Lower lobe of right lung (tissue), 2 donors: ENCODE measurements around the gene CCZ1B. TPM values are rescaled to one million over a fixed set of nuclear protein-coding genes. Genes with fewer than 3 reads are reported as not detected.
"Not testable (repeated sequence)": the region's sequence is repeated elsewhere in the genome, so short reads cannot be mapped to it uniquely, and the experiment has no call there.

Source experiments
- ATAC-seq, 2 donors: fragments of 200-7000 bp; cut with Tn5 transposase; one replicate each; pipeline ENCODE4 v1.9.1; 2020 to 2022; ENCODE audit warnings: mild to moderate bottlenecking in 2 of 2, moderate library complexity in 2 of 2
- DNase-seq: peaks from one replicate; pipeline ENCODE4 v3.0.0-alpha.2; 2020
- H3K27ac ChIP-seq: fragments of 200-600 bp; one replicate; pipeline ENCODE4 v1.8.0; 2022
- H3K27me3 ChIP-seq: fragments of 200-600 bp; one replicate; pipeline ENCODE4 v1.8.0; 2022; ENCODE audit warnings: low read depth
- H3K36me3 ChIP-seq: fragments of 200-600 bp; one replicate; pipeline ENCODE4 v1.8.0; 2022; ENCODE audit warnings: mild to moderate bottlenecking
- H3K4me1 ChIP-seq: fragments of 200-600 bp; one replicate; pipeline ENCODE4 v1.8.0; 2022
- H3K4me3 ChIP-seq: fragments of 200-600 bp; one replicate; pipeline ENCODE4 v1.8.0; 2022; ENCODE audit warnings: mild to moderate bottlenecking
- H3K9me3 ChIP-seq: fragments of 200-600 bp; one replicate; pipeline ENCODE4 v1.8.0; 2022
- intact Hi-C: fragments of 100-400 bp; cut with DNase I; formaldehyde crosslinking; loops from one replicate; pipeline ENCODE4 v1.11.0; 2022
- total RNA-seq: library from RNA; stranded (reverse); fragmentation: NEBNext Ultra II Directional; extraction: Animal tissue kit (Norgen Biotek cat#: 25700); gene quantifications from one replicate; pipeline ENCODE4 v1.2.1, GENCODE V29; 2021
- donor health status: DM: no; HTN: yes; CAD: no; lungs with severe emphysema.

Gene CCZ1B
- total RNA-seq, 1 donor from 2014 or later = 62.7 TPM

- peak; percentile 86 to 94 for ATAC-seq
- H3K4me1 ChIP-seq, H3K4me3 ChIP-seq, DNase-seq, intact Hi-C loops, H3K27ac ChIP-seq, H3K36me3 ChIP-seq, H3K27me3 ChIP-seq, H3K9me3 ChIP-seq: not testable (repeated sequence)
Observed at GRCh38 chr7:6798047-6798446, 28.0 kb downstream of the CCZ1B start.

- H3K36me3 ChIP-seq, DNase-seq, H3K4me3 ChIP-seq, intact Hi-C loops, H3K27me3 ChIP-seq, H3K9me3 ChIP-seq, H3K4me1 ChIP-seq, H3K27ac ChIP-seq: not testable (repeated sequence)
- ATAC-seq = peak in 1 of 2 donors; percentile 33
Observed at GRCh38 chr7:6797218-6797617, 28.9 kb downstream of the CCZ1B start.

- H3K4me1 ChIP-seq, H3K27ac ChIP-seq, H3K27me3 ChIP-seq, ATAC-seq, H3K9me3 ChIP-seq, H3K36me3 ChIP-seq, DNase-seq, H3K4me3 ChIP-seq, intact Hi-C loops: not testable (repeated sequence)
Observed at GRCh38 chr7:6794276-6794675, 31.8 kb downstream of the CCZ1B start.

- H3K27me3 ChIP-seq, DNase-seq, H3K4me3 ChIP-seq, H3K9me3 ChIP-seq, H3K4me1 ChIP-seq, intact Hi-C loops, H3K36me3 ChIP-seq, H3K27ac ChIP-seq: not testable (repeated sequence)
- peak in 1 of 2 donors; percentile 31 for ATAC-seq
Observed at GRCh38 chr7:6792113-6792872, 33.8 kb downstream of the CCZ1B start.

GRCh38 chr7:6789353-6789752 is 36.7 kb downstream of the CCZ1B start:
- ATAC-seq, H3K27me3 ChIP-seq, H3K9me3 ChIP-seq, H3K4me3 ChIP-seq, intact Hi-C loops, DNase-seq, H3K4me1 ChIP-seq, H3K27ac ChIP-seq, H3K36me3 ChIP-seq: not testable (repeated sequence)

- H3K4me1 ChIP-seq, H3K4me3 ChIP-seq, H3K27ac ChIP-seq, intact Hi-C loops, DNase-seq, H3K9me3 ChIP-seq, ATAC-seq, H3K27me3 ChIP-seq, H3K36me3 ChIP-seq: not testable (repeated sequence)
Observed at GRCh38 chr7:6781581-6781980, 44.5 kb downstream of the CCZ1B start.

GRCh38 chr7:6761186-6761585 is 64.9 kb downstream of the CCZ1B start:
- H3K27me3 ChIP-seq, DNase-seq, ATAC-seq, H3K9me3 ChIP-seq, H3K4me1 ChIP-seq, H3K36me3 ChIP-seq, H3K4me3 ChIP-seq, H3K27ac ChIP-seq, intact Hi-C loops: not testable (repeated sequence)

- intact Hi-C loops, H3K36me3 ChIP-seq, H3K27ac ChIP-seq, H3K9me3 ChIP-seq, H3K4me3 ChIP-seq, DNase-seq, H3K27me3 ChIP-seq, H3K4me1 ChIP-seq: not testable (repeated sequence)
- ATAC-seq = peak; percentile 61 to 67
Observed at GRCh38 chr7:6753964-6754363, 72.1 kb downstream of the CCZ1B start, which contains the start of gene RSPH10B2. TSS of gene RSPH10B2 (plus strand) at chr7:6754103. CDS start at chr7:6757678, 3,575 bp downstream.

GRCh38 chr7:6750173-6750572 is 75.9 kb downstream of the CCZ1B start:
- DNase-seq, H3K27me3 ChIP-seq, H3K4me1 ChIP-seq, H3K4me3 ChIP-seq, intact Hi-C loops, H3K27ac ChIP-seq, H3K9me3 ChIP-seq: not testable (repeated sequence)
- ATAC-seq = peak in 1 of 2 donors; percentile 4
- peaks cover 18% of the 10 kb centered on the region for H3K36me3 ChIP-seq

- DNase-seq, H3K27ac ChIP-seq, H3K4me3 ChIP-seq, H3K9me3 ChIP-seq, intact Hi-C loops, H3K4me1 ChIP-seq, H3K27me3 ChIP-seq, ATAC-seq: not testable (repeated sequence)
- H3K36me3 ChIP-seq = peaks cover 21% of the 10 kb centered on the region
Observed at GRCh38 chr7:6749335-6749734, 76.7 kb downstream of the CCZ1B start.

Other genes starting within 250 kb of the CCZ1B start
- gene ZDHHC4, start 248.8 kb downstream of the CCZ1B start, total RNA-seq = 41.8 TPM
- gene INTS15, start 236.3 kb downstream of the CCZ1B start, total RNA-seq = 33.2 TPM
- gene ZNF853, start 210.7 kb downstream of the CCZ1B start, total RNA-seq = 4.4 TPM
- gene ZNF316, start 189.0 kb downstream of the CCZ1B start, total RNA-seq = 43.2 TPM
- gene ZNF12, start 119.3 kb downstream of the CCZ1B start, total RNA-seq = 23.4 TPM
- 4.8 TPM for gene RSPH10B2, start 72.2 kb downstream of the CCZ1B start, total RNA-seq